HG03097 (cell line): Measurements from ENCODE around the gene PLIN3.
A peak's percentile ranks its signal among the peaks of the same experiment; 100 is the strongest.
"Not testable (repeated sequence)": the region's sequence is repeated elsewhere in the genome, so short reads cannot be mapped to it uniquely, and the experiment has no call there.

ENCODE experiments used
- ATAC-seq: cut with Tn5 transposase; IDR thresholded peaks from one replicate; pipeline ENCODE4 v1.9.1; 2021; ENCODE audit not compliant: unreplicated experiment, low FRiP score

Gene PLIN3

DNA sequence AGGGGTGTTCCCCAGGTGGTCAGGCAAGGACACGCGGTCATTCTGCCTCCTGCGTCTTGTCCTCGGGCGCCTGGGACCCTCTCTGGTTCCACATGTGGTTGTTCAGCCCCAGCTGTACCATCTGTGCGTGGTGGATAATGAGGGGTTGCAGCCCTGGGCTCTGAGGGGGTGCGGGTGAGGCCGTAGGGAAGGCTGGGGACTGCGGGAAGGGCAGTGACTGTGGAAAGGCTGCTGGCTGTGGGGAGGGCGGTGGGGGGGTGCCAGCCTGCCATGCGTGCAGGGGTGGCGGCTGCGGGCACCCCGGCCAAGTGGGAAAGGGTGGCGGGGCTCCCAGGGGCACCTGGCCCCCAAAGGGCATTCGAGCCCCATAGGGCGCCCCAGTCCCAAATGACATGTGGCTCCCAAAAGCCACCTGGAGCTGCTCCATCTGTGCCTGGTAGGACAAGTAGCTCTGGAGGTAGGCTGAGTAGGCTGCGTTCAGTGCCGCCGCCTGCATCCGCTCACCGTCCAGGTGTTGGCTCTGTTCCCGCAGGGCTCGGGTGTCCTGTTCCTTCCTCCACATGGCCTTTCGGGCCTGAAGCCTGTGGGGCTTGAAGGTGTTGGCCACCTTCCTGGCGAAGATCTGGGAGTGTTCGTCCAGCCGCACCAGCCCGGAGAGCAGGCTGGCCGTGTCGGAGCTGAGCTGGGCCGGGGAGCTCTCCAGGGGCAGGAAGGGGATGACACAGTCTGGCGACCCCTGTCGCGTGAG, 51.1 kb downstream of the PLIN3 start:
- ATAC-seq = no peak

DNA sequence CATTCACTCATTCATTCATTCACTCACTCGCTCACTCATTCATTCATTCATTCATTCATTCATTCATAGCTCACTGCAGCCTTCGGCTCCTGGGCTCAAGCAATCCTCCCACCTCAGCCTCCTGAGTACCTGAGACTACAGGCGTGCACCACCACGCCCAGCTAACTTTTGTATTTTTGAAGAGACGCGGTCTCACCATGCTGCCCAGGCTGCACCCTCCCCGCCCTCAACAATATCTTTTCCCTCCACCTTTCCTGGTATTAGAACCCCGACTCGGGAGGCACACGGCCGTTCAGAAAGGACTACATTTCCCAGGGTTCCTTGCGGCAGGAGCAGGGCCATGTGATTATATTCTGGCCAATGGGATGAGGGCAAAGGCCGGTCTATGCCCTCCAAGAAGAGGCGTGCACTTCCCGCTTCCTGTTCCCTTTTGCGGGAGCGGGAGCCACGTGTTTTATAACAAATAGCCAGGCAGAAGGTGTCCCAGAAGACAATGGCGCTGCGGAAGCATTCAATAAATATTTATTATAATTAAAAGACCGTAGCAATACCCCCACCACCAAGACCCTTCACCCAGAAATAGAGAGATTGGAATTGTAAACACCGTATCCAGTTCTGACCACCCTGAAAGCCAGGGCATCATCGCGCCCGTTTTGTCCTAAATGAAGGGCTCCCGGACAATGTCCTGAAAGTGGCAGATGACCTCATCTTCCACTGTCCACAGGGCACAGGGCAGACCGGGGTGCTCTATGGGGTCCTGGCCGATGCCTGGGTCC, 51.9 kb downstream of the PLIN3 start:
- no peak for ATAC-seq

DNA sequence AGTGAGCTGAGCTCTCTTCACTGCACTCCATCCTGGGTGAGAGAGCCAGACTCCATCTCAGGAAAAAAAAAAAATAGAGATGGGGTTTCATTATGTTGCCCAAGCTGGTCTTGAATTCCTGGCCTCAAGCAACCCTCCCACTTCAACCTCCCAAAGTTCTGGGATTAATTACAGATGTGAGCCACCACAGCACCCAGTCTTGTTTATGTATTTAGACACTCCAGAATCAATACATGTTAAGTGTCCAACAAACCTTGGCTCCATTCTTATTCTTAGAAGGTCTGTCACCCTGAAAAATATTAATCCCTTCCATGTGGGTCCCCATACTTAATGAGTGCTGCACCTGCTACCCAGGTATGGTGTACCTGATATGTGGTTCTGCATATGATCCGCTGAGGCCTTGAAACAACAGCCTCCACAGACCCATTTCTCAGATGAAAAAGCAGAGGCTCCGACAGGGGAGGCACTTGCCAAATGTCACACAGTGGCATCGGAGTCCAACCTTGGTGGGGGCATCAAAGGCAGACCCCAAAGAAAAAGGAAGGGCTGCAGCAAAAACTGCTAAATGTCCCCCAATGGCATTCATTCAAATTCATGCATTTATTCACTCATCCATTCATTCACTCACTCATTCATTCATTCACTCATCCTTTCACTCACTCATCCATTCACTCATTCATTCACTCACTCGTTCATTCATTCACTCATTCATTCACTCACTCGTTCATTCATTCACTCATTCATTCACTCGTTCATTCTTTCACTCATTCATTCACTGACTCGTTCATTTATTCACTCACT, 52.6 kb downstream of the PLIN3 start:
- ATAC-seq = no peak

DNA sequence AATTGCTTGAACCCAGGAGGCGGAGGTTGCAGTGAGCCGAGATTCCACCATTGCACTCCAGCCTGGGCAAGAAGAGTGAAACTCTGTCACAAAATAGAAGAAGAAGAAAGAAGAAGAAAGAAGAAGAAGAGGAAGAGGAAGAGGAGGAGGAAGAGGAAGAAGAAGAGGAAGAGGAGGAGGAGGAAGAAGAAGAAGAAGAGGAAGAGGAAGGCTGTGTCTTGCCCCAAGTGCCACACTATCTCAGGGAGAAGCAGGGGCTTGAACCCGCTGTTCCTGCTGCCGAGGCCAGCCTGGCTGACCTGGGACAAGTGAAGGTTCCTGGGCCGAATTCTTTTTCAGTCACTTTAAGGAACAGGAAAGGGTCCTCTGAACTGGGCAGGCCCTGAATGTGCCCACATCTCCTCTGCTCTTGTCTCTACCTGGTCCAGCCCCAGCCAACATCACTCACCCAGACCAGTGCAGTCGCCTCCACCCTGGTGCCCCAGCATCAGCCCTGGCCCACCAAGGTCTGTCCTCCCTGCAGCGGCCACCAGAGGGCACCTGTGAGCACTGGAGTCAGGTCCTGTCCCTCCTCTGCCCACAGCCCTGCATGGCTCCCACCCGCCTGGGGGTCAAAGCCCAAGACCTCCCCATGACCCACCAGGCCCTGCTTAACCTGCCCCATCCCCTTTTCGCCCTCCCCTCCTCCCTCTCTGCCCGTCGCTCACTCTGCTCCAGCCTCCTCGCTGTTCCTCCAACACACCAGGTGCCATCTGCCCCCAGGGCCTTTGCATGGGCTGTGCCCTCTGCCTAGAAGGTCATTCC, 55.9 kb downstream of the PLIN3 start:
- no peak for ATAC-seq

DNA sequence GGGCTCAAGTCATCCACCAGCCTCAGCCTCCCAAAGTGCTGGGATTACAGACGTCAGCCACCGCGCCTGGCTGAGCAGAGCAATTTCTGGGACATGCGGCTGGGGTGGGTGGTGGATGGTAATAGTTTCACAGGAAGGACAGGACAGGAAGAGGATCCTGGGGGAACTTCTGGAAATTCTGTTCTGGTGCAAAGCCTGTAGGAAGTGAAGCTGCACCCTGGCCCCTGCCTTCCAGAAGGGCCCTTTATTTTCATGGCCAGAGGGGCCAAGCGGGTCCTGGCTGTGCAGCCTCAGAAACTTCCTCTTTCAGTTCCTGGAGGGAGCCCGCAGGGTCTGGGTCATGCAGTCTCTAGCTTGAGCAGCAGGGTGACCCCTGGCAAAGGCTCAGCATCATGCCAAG, 60.3 kb downstream of the PLIN3 start:
- ATAC-seq = no peak

DNA sequence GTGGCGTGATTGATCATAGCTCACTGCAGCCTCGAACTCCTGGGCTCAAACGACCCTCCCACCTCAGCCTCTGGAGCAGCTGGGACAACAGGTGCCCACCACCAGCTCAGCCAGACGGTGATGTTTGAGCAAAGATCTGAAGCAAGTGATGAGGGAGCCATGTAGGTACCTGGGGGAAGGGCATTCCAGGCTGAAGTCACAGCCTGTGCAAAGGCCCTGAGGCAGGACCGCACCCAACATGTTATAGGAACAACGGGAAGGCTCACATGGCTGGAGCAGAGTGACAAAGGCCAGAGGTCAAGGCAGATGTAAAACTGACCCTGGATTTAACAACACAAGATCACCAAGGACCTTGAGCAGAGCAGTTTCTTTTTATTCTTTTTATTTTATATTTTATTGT, 61.1 kb downstream of the PLIN3 start:
- ATAC-seq = no peak

DNA sequence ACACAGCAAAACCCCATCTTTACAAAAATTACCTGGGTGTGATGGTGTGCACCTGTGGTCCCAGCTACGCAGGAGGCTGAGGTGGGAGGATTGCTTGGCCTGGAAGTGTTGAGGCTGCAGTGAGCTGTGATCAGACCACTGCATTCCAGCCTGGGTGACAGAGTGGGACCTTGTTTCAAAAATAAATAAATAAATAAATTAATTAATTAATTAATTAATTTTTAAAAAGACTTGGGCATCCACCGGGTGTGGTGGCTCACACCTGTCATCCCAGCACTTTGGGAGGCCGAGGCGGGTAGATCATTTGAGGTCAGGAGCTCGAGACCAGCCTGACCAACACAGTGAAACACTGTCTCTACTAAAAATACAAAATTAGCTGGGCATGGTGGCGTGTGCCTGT, 62.3 kb downstream of the PLIN3 start:
- ATAC-seq = not testable (repeated sequence)

DNA sequence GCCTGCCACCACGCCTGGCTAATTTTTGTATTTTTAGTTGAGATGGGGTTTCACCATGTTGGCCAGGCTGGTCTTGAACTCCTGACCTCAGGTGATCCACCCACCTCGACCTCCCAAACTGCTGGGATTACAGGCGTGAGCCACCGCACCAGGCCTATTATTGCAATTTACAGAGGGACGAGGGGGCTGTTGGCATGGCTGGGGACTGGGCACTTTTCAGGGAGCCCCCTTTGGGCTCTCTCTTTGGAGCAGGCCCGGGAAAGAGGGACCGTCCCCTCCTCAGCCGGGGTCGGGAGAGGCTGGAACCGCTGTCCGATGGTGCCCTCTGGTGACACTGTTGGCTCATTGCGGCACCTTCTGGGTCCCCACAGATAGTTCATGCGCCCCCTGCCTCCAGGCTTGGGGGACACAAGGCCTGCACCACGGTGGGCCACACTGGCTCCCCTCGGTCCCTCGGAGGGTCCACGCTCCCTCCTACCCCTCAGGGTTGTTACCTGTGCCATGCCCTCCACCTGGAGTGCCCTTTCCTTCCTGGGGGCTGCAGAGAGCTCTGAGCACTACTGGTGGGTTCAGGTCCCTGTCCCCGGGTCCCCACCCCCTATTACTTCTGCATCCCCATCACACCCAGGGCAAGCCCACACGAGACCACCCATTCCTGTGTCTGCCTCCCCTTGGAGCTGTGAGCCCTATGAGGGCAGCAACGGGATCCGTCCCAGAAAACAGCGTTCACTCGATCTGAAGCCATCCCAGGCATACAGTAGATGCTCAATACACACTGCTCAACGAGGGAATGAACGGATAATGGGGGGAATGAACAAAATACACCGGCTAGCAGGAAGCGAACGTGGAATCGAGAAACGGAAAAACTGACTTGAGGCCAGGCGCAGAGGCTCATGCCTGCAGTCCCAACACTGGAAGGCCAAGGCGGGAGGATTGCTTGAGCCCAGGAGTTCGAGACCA, 63.5 kb downstream of the PLIN3 start:
- no peak for ATAC-seq

DNA sequence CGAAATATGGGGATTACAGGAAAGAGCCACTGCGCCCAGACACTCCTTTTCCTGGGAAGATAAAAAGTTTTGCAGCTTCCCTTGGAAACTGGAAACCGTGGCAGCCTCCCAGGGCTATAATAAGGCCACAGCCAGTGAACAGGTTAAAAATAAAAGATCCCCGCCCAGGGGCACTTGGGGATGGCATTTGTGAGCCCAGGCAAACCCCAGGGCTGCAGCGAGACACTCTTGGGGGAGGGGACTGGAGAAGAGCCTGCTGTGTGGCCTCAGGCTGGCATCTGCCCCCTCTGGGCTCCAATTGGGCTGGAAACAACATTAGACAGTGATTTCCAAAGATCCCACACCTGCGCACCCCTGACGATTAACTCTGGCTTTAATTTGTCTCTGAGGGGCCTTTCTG, 64.8 kb downstream of the PLIN3 start:
- no peak for ATAC-seq

DNA sequence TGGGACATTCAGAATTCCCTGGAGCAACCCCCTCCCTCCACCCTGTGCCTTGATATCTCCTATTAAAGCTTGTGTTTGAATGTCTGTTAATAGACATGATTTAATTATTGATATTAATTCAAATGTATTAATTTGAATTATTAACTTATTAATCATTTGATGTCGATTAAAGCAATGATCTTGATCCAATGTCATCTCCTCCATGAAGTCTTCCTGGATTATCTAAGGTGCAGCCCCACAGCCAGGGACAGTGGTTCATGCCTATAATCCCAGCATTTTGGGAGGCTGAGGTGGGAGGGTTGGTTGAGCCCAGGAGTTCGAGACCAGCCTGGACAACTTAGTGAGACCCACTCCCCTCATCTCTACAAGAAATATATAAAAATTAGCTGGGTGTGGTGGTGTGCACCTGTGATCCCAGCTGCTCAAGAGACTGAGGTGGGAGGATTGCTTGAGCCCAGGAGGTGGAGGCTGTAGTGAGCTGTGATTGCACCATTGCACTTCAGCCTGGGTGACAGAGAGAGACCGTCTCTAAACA, 66.3 kb downstream of the PLIN3 start:
- ATAC-seq = no peak

DNA sequence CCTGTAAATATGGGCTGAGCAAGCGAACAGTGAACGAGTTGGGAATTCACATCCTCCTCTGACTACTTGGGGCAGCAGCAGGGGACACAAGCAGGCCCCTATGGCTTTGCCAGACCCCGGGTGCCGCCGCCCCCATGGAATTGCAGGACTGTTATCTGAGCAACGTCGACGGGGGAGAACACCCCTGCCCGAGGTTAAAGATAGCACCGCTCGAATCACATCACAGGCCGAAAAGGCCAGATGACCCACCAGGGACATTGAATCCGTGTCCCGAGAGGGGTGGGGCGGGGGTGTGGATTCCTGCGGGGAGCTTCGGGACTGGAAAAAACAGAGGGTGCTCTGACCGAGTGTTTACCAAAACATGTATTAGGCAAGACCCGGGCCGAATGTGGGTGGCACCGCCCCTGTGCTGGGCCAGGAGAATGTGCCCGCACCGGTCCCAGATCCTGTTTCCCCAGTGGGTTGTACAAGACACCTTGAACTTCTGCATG, 66.8 kb downstream of the PLIN3 start:
- no peak for ATAC-seq

DNA sequence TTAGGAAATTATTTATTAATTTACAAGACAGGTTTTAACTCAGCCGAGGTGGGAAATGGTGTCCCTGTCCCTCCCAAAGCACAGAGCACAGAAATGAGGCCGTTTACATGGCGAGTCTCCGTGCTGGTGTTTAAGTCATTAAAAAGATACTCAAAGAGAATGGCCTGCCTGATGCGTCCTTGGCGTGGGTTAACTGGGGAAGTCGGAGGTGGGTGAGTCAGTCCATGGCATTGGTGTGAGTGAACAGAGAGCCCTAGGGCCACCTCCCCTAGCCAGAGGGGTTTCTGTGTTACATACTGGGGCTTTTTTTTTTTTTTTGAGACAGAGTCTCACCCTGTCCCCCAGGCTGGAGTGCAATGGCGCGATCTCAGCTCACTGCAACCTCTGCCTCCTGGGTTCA, 72.1 kb downstream of the PLIN3 start:
- no peak for ATAC-seq

DNA sequence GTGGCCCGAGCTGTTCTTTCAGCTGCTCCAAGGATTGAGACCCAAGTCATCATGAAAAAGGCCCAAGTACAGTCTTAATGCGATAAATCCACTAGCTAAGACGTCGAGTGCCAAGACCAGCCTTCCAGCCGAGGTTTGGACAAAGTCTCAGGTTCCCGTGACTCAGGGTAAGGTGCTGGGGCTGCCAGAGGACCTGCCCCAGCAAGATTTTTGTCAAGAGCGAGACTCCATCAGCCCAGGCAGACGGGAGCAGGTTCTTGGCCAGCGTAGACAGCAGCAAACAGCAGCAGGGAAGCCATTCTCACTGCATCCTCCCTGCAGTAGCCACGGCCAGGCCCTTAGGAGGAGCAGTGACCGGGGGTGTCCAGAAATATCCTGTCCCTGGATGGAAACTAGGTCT, 72.5 kb downstream of the PLIN3 start:
- no peak for ATAC-seq

DNA sequence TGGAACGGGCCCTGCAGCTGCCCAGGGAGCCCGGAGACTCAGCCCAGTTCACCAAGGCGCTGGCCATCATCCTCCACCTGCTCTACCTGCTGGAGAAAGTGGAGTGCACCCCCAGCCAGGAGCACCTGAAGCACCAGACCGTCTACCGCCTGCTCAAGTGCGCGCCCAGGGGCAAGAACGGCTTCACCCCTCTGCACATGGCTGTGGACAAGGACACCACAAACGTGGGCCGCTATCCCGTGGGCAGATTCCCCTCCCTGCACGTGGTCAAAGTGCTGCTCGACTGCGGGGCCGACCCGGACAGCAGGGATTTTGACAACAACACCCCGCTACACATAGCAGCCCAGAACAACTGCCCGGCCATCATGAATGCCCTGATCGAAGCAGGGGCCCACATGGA, 74.2 kb downstream of the PLIN3 start:
- ATAC-seq = not testable (repeated sequence)

DNA sequence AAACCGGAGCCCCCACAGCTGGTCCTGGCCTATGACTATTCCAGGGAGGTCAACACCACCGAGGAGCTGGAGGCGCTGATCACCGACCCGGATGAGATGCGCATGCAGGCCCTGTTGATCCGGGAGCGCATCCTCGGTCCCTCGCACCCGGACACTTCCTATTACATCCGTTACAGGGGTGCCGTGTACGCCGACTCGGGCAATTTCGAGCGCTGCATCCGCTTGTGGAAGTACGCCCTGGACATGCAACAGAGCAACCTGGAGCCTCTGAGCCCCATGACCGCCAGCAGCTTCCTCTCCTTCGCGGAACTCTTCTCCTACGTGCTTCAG, 74.6 kb downstream of the PLIN3 start:
- not testable (repeated sequence) for ATAC-seq

DNA sequence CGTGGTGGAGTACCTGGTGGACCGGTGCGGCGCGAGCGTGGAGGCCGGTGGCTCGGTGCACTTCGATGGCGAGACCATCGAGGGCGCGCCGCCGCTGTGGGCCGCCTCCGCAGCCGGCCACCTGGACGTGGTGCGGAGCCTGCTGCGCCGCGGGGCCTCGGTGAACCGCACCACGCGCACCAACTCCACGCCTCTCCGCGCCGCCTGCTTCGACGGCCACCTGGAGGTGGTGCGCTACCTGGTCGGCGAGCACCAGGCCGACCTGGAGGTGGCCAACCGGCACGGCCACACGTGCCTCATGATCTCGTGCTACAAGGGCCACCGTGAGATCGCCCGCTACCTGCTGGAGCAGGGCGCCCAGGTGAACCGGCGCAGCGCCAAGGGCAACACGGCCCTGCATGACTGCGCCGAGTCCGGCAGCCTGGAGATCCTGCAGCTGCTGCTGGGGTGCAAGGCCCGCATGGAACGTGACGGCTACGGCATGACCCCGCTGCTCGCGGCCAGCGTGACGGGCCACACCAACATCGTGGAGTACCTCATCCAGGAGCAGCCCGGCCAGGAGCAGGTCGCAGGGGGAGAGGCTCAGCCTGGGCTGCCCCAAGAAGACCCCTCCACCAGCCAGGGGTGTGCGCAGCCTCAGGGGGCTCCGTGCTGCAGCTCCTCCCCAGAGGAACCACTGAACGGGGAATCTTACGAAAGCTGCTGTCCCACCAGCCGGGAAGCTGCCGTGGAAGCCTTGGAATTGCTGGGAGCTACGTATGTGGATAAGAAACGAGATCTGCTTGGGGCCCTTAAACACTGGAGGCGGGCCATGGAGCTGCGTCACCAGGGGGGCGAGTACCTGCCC, 75.2 kb downstream of the PLIN3 start:
- ATAC-seq = not testable (repeated sequence)

DNA sequence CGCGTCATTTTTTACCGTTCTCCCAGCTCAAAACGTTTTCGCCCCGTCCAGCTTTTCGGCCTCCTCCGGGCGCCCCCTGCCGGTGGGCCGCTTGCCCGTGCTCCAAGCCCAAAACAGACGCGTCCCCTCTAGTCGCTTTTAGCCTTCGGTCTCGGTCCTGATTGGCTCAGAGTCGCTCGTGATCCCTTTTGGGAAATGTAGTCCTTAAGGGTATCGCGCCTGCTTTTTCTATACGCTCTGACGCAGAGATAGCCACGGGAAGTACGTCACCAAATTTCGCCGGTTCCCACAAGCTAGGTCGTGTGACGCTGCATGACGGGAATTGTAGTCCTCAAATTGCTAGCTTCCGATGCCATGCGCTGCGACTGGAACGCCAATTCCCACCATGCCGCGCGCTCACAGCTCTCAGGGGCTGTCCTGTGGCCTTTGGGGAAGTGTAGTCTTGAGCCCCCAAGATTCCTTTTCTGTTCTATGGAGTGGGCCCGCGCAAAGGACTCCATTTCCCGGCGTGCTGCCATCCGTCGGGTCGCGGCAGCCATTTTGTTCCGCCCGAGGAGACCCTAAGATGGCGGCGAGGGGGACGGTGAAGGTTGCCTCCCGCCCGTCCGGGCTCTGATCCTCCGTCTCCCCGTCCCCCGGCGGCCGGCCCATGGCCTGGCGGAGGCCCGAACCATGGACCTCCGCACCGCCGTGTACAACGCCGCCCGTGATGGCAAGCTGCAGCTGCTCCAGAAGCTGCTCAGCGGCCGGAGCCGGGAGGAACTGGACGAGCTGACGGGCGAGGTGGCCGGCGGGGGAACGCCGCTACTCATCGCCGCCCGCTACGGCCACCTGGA, 76.1 kb downstream of the PLIN3 start, which contains the start of gene FEM1A:
Gene FEM1A (plus strand): TSS at position 552 of the 836 bp plus-strand sequence. CDS start 121 bp downstream, at position 673.
- ATAC-seq = peak; percentile 96
